ENCODE results near the gene KRT7.
A peak's percentile ranks its signal among the peaks of the same experiment; 100 is the strongest.

Gene KRT7

GRCh38 chr12:52271158-52271557, 38.1 kb downstream of the KRT7 start:
- Histone ChIP-seq H3K27ac (replicated peaks) (no peak overlapping the region), H3K27me3 (ENCODE audit: insufficient read depth, poor library complexity, severe bottlenecking) (peaks cover 2% of the 10 kb centered on the region), H3K4me3 (replicated peaks; ENCODE audit: insufficient read depth, low read length) (no peak overlapping the region)
- TF ChIP-seq GABPA (IDR thresholded peaks at IDR 0.05; ENCODE audit: low read depth) = no peak
- DNase-seq (ENCODE audit: low read depth in 1 of 2, low spot score in 1 of 2) = peak in 1 of 2 experiments; percentile 28

- H3K27ac ChIP-seq (replicated peaks) = no peak within 1 kb of the TSS
- TF ChIP-seq POLR2AphosphoS5 (IDR thresholded peaks at IDR 0.05; ENCODE audit: low read depth) = no peak
- TF ChIP-seq CTCF (IDR thresholded peaks at IDR 0.05; ENCODE audit: insufficient read depth, low read length) = no peak
- TF ChIP-seq GABPA (IDR thresholded peaks at IDR 0.05; ENCODE audit: low read depth) = no peak
- no peak for TF ChIP-seq REST (IDR thresholded peaks at IDR 0.05; ENCODE audit: insufficient replicate concordance, low read depth)
- no peak for TF ChIP-seq SPI1 (IDR thresholded peaks at IDR 0.05; ENCODE audit: borderline replicate concordance, low read depth)
- H3K4me3 ChIP-seq (replicated peaks; ENCODE audit: insufficient read depth, low read length) = no peak within 1 kb of the TSS
- no peak for DNase-seq (ENCODE audit: low read depth in 1 of 2, low spot score in 1 of 2)
- H3K27me3 ChIP-seq (ENCODE audit: insufficient read depth, poor library complexity, severe bottlenecking) = peaks cover 12% of the 10 kb centered on the region
Measured at GRCh38 chr12:52274521-52275120, 41.6 kb downstream of the KRT7 start, which contains the start of gene KRT86. Gene KRT86, plus strand, starts transcription at chr12:52274645. Its CDS starts 27,272 bp downstream, at chr12:52301917.

- Histone ChIP-seq H3K27me3 (ENCODE audit: insufficient read depth, poor library complexity, severe bottlenecking) (peaks cover 13% of the 10 kb centered on the region), H3K27ac (replicated peaks) (no peak overlapping the region), H3K4me3 (replicated peaks; ENCODE audit: insufficient read depth, low read length) (no peak overlapping the region)
- no peak for DNase-seq (ENCODE audit: low read depth in 1 of 2, low spot score in 1 of 2)
- TF ChIP-seq CTCF (IDR thresholded peaks at IDR 0.05; ENCODE audit: insufficient read depth, low read length) (no peak), GABPA (IDR thresholded peaks at IDR 0.05; ENCODE audit: low read depth) (no peak), POLR2AphosphoS5 (IDR thresholded peaks at IDR 0.05; ENCODE audit: low read depth) (no peak), REST (IDR thresholded peaks at IDR 0.05; ENCODE audit: insufficient replicate concordance, low read depth) (no peak), SPI1 (IDR thresholded peaks at IDR 0.05; ENCODE audit: borderline replicate concordance, low read depth) (no peak)
Measured at GRCh38 chr12:52275686-52276085, 42.6 kb downstream of the KRT7 start.

GRCh38 chr12:52277486-52278245, 44.6 kb downstream of the KRT7 start:
- no peak overlapping the region for H3K4me3 ChIP-seq (replicated peaks; ENCODE audit: insufficient read depth, low read length)
- no peak for DNase-seq (ENCODE audit: low read depth in 1 of 2, low spot score in 1 of 2)
- TF ChIP-seq POLR2AphosphoS5 (IDR thresholded peaks at IDR 0.05; ENCODE audit: low read depth) = no peak
- TF ChIP-seq CTCF (IDR thresholded peaks at IDR 0.05; ENCODE audit: insufficient read depth, low read length) = no peak
- TF ChIP-seq REST (IDR thresholded peaks at IDR 0.05; ENCODE audit: insufficient replicate concordance, low read depth) = no peak
- no peak for TF ChIP-seq GABPA (IDR thresholded peaks at IDR 0.05; ENCODE audit: low read depth)
- TF ChIP-seq SPI1 (IDR thresholded peaks at IDR 0.05; ENCODE audit: borderline replicate concordance, low read depth) = no peak
- no peak overlapping the region for H3K27ac ChIP-seq (replicated peaks)
- H3K27me3 ChIP-seq (ENCODE audit: insufficient read depth, poor library complexity, severe bottlenecking) = peaks cover 13% of the 10 kb centered on the region
